GM12878 (cell line): ENCODE results near the gene GABRB1. TPM values are rescaled to one million over a fixed set of nuclear protein-coding genes. Genes with fewer than 3 reads are reported as not detected.

Experiments
- ATAC-seq: fragments of 200-7000 bp; cut with Tn5 transposase; 3 replicates; pipeline ENCODE4 v1.9.1; 2020; ENCODE audit warnings: mild to moderate bottlenecking, moderate library complexity
- Bru-seq: library from RNA; stranded (reverse); fragments of 400-500 nt; gene quantifications from one replicate; lab custom pipeline; 2021; lab: Mats Ljungman, UMichigan
- BruChase-seq, 2 experiments: library from RNA; stranded (reverse); fragments of 400-500 nt; gene quantifications; one replicate each; lab custom pipeline; 2021; lab: Mats Ljungman, UMichigan
- BruUV-seq: library from RNA; stranded (reverse); fragments of 400-500 nt; replicated peaks from 2 replicates; lab custom pipeline; 2021; lab: Mats Ljungman, UMichigan
- CTCF ChIA-PET: fragments of 300-600 bp; sonication (Branson Sonifier 250); formaldehyde crosslinking; extraction: SDS; loops from one replicate; lab custom pipeline; 2021; ENCODE audit warnings: inconsistent platforms; lab: Yijun Ruan, JAX
- POLR2A ChIA-PET: fragments of 350-600 bp; formaldehyde crosslinking; extraction: SDS; loops from one replicate; lab custom pipeline; 2021; ENCODE audit warnings: inconsistent platforms; lab: Charles Lee
- RAD21 ChIA-PET: fragments of 300-600 bp; sonication (Branson Sonifier 250); formaldehyde crosslinking; loops from one replicate; lab custom pipeline; 2023; ENCODE audit warnings: antibody characterized with exemption; ENCODE audit not compliant: unreplicated experiment; lab: Charles Lee
- SMC1A ChIA-PET: fragments of 300-600 bp; sonication (Branson Sonifier 250); formaldehyde crosslinking; loops from one replicate; lab custom pipeline; 2023; ENCODE audit not compliant: unreplicated experiment, uncharacterized antibody; lab: Charles Lee
- DNase-seq: peaks from one replicate; pipeline ENCODE4 v3.0.0-alpha.2; 2011; ENCODE audit warnings: low read depth, low spot score
- FAIRE-seq: peaks from 3 replicates; lab custom pipeline; 2011; peaks lifted over from hg19 to GRCh38; lab: Jason Lieb, UNC
- H2AFZ ChIP-seq: 2 replicates; pipeline ENCODE4 v1.6.0; 2011; ENCODE audit warnings: low read depth, low read length, control low read depth; ENCODE audit not compliant: control insufficient read depth
- H3K27ac ChIP-seq: 2 replicates; pipeline ENCODE4 v1.5.1; 2011; ENCODE audit warnings: control low read depth; ENCODE audit not compliant: control insufficient read depth, insufficient read depth
- H3K27me3 ChIP-seq, 2 experiments: replicated peaks in 1 of 2; 2 replicates each; pipeline versions ENCODE4 v1.6.0 to v1.6.1; 2011; ENCODE audit warnings: low read length in 1 of 2; ENCODE audit not compliant: control insufficient read depth in 2 of 2, insufficient read depth in 2 of 2
- H3K36me3 ChIP-seq, 2 experiments: 2 replicates each; pipeline ENCODE4 v1.5.1; 2011; ENCODE audit warnings: low read length in 1 of 2; ENCODE audit not compliant: control insufficient read depth in 2 of 2, insufficient read depth in 2 of 2
- H3K4me1 ChIP-seq: 2 replicates; pipeline ENCODE4 v1.6.1; 2011; ENCODE audit warnings: mild to moderate bottlenecking, low read length, moderate library complexity, mixed read lengths; ENCODE audit not compliant: control insufficient read depth, insufficient read depth
- H3K4me2 ChIP-seq: 2 replicates; pipeline ENCODE4 v1.6.0; 2011; ENCODE audit warnings: control low read depth; ENCODE audit not compliant: control insufficient read depth, insufficient read depth
- H3K4me3 ChIP-seq: fragments of 200-600 bp; sonication (generic); 2 replicates; pipeline ENCODE4 v1.5.1; 2016
- H3K79me2 ChIP-seq: 2 replicates; pipeline ENCODE4 v1.6.0; 2011; ENCODE audit warnings: low read length; ENCODE audit not compliant: control insufficient read depth, insufficient read depth
- H3K9ac ChIP-seq: 2 replicates; pipeline ENCODE4 v1.8.0; 2011; ENCODE audit warnings: low read length, control low read depth, mixed read lengths; ENCODE audit not compliant: control insufficient read depth, insufficient read depth
- H3K9me3 ChIP-seq: replicated peaks from 3 replicates; pipeline ENCODE4 v1.5.1; 2011; ENCODE audit warnings: mild to moderate bottlenecking, low read length; ENCODE audit not compliant: control insufficient read depth, insufficient read depth
- H4K20me1 ChIP-seq: 2 replicates; pipeline ENCODE4 v1.6.0; 2011; ENCODE audit not compliant: control insufficient read depth, insufficient read depth
- BMI1 ChIP-seq: fragments of 450-650 bp; IDR thresholded peaks from 2 replicates; pipeline ENCODE4 v1.6.1; 2016; ENCODE audit warnings: mild to moderate bottlenecking, moderate library complexity, borderline replicate concordance
- NKRF ChIP-seq: fragments of 450-650 bp; conservative IDR thresholded peaks from 2 replicates; pipeline ENCODE4 v1.6.1; 2017; ENCODE audit warnings: mild to moderate bottlenecking, moderate library complexity
- NRF1 ChIP-seq: conservative IDR thresholded peaks from 2 replicates; pipeline ENCODE4 v1.6.1; 2011; ENCODE audit warnings: mild to moderate bottlenecking, low read depth, low read length, improper control_type of control experiment
- SKIL ChIP-seq: fragments of 450-650 bp; IDR thresholded peaks from 2 replicates; pipeline ENCODE4 v1.6.1; 2017; ENCODE audit warnings: mild to moderate bottlenecking, low read depth, inconsistent platforms; ENCODE audit not compliant: poor library complexity, severe bottlenecking
- WGBS: methylation state at CpG from one replicate; pipeline ENCODE4 v1.1.6; 2016; ENCODE audit warnings: low lambda C conversion rate; ENCODE audit not compliant: insufficient replicate concordance, insufficient coverage; ENCODE audit errors: missing lambda C conversion rate; 5-methylcytosine and 5-hydroxymethylcytosine counted together
- in situ Hi-C: fragments of 300-500 bp; cut with MboI; formaldehyde crosslinking; loops from 9 replicates; pipeline ENCODE4 v1.14.3; 2018; ENCODE audit warnings: mixed read lengths
- intact Hi-C: fragments of 100-400 bp; cut with micrococcal nuclease; formaldehyde crosslinking; loops from one replicate; pipeline ENCODE4 v1.14.2; 2022; ENCODE audit not compliant: unreplicated experiment
- long read RNA-seq, 2 experiments: library from polyadenylated mRNA; unstranded; transcript quantifications; one replicate each; pipeline ENCODE4 v2.0.0, GENCODE V29; 2019 to 2020
- polyA minus RNA-seq, 3 experiments: library from RNA; depleted of rRNA, polyadenylated mRNA; stranded (reverse); fragments of >200 nt; gene quantifications; 2 replicates each; pipeline ENCODE4 v1.2.3, GENCODE V29; 2011
- polyA plus RNA-seq, 11 experiments: library from polyadenylated mRNA; depleted of rRNA in 4 of 11; unstranded in 6 of 11; stranded (reverse) in 5 of 11; fragments of >200 nt; fragmentation: Nextera tagmentation in 4 of 11; fragmentation: Illumina TruSeq in 1 of 11; extraction: Ambion mirVana in 4 of 11; extraction: Trizol in 1 of 11; gene quantifications; 1 replicate in 1 of 11; 2 replicates in 10 of 11; pipeline versions ENCODE4 v1.2.1 to v1.2.3, GENCODE V29; 2011 to 2016; ENCODE audit warnings: inconsistent platforms in 2 of 11, missing spikeins in 2 of 11, low read depth in 1 of 11
- total RNA-seq, 4 experiments: library from RNA; depleted of rRNA in 3 of 4; stranded (reverse); fragments of >200 nt in 3 of 4; fragmentation: Illumina TruSeq in 1 of 4; extraction: Trizol in 1 of 4; gene quantifications; 2 replicates each; pipeline versions ENCODE4 v1.2.1 to v1.2.3, GENCODE V29; 2013 to 2021

GABRB1 gene
- 0.54 and 1.1 TPM in 2 replicates for total RNA-seq (2013; cell fraction: nucleolus; rRNA removed)
- not detected in 2 replicates for total RNA-seq (2014; rRNA removed)
- 0.13 TPM in 1 of 2 replicates, not detected in the other for total RNA-seq (2014; rRNA removed; fragmentation: Illumina TruSeq; extraction: Trizol)
- total RNA-seq (2021): not detected in 2 replicates
- not detected for polyA plus RNA-seq (2011; ENCODE audit: low read depth)
- polyA plus RNA-seq (2011; rRNA removed): 0.68 and 0.92 TPM in 2 replicates
- polyA plus RNA-seq (2011; cell fraction: cytosol; rRNA removed): 0.54 and 0.77 TPM in 2 replicates
- polyA plus RNA-seq (2011; cell fraction: nucleus; rRNA removed): 2.0 and 2.5 TPM in 2 replicates
- not detected in 2 replicates for polyA plus RNA-seq (2012)
- not detected in 2 replicates for polyA plus RNA-seq (2014; fragmentation: Illumina TruSeq; extraction: Trizol)
- not detected for polyA plus RNA-seq (2014; fragmentation: Nextera tagmentation; extraction: Ambion mirVana)
- polyA plus RNA-seq (2014; rRNA removed): 0.10 TPM in 1 of 2 replicates, not detected in the other
- polyA plus RNA-seq (2016; fragmentation: Nextera tagmentation; extraction: Ambion mirVana): not detected
- 0.95 and 3.4 TPM in 2 replicates for polyA minus RNA-seq (2011; rRNA and poly(A)+ RNA removed)
- 1.2 and 1.6 TPM in 2 replicates for polyA minus RNA-seq (2011; cell fraction: cytosol; rRNA and poly(A)+ RNA removed)
- polyA minus RNA-seq (2011; cell fraction: nucleus; rRNA and poly(A)+ RNA removed): 4.4 and 7.7 TPM in 2 replicates
- percentile 3 among the genes with signal in this experiment for Bru-seq, nascent RNA
- BruChase-seq, experiment 1, labeled RNA remaining after a 6-hour chase: percentile 1 among the genes with signal in this experiment
- percentile 1 among the genes with signal in this experiment for BruChase-seq, experiment 2, labeled RNA remaining after a 2-hour chase
- long read RNA-seq, experiment 1, partial matches to known transcripts: 2 of 2 reads
- long read RNA-seq, experiment 1, other reads (novel, unspliced or antisense): 0 of 2 reads
- long read RNA-seq, experiment 2, partial matches to known transcripts: 2 of 15 reads
- long read RNA-seq, experiment 2, other reads (novel, unspliced or antisense): 12 of 15 reads

GRCh38 chr4:47031011-47031678 lies at the start of gene GABRB1:
Gene GABRB1 (plus strand): TSS chr4:47031567.
- SMC1A ChIA-PET: interaction anchor here (0.7 to 1.3 kb wide), 4 partner anchors 20 to 179 kb away, joined by 3 to 6 read pairs (median 4); no protein-coding TSS in a partner anchor
- in situ Hi-C loops (loop anchor here (5.0 kb wide), 1 partner anchor 99 kb away; no protein-coding TSS in a partner anchor), intact Hi-C loops (loop anchor here (5.0 kb wide), 1 partner anchor 351 kb away; no protein-coding TSS in a partner anchor)
- DNase-seq: no peak
- Histone ChIP-seq H3K27me3 (peaks cover 2 to 10% of the 10 kb centered on the region in 2 experiments), H3K27ac (no peak within 1 kb of the TSS), H3K4me1 (no peaks in the 10 kb centered on the region), H4K20me1 (no peaks in the 10 kb centered on the region), H3K4me2 (peak within 1 kb of the TSS; percentile 65), H3K4me3 (peak within 1 kb of the TSS; percentile 21; the same call in 1 of the 2 replicates), H3K36me3 (no peaks in the 10 kb centered on the region), H3K9me3 (no peaks in the 10 kb centered on the region), H2AFZ (peak within 1 kb of the TSS; percentile 52), H3K9ac (no peak within 1 kb of the TSS), H3K79me2 (no peaks in the 10 kb centered on the region)
- POLR2A ChIA-PET: no interaction called here
- ATAC-seq: no peak
- RAD21 ChIA-PET: interaction anchor here (0.9 to 1.3 kb wide), 3 partner anchors 20 to 92 kb away, joined by 3 to 5 read pairs (median 3); no protein-coding TSS in a partner anchor
- BruUV-seq: no TSS peak
- FAIRE-seq: no peak
- CTCF ChIA-PET: interaction anchor here (0.7 to 1.3 kb wide), 5 partner anchors 42 to 99 kb away, joined by 3 to 6 read pairs (median 3); no protein-coding TSS in a partner anchor
- TF ChIP-seq NRF1: peak; percentile 51
- TF ChIP-seq BMI1: no peak
- no peak for TF ChIP-seq NKRF
- TF ChIP-seq SKIL: no peak
- 25% methylated on average over 19 of the region's 20 CpGs for WGBS
